ENCODE measurements around the gene SSRP1.

GRCh38 chr11:57300785-57301184 lies 34.9 kb downstream of the SSRP1 start:
- TF ChIP-seq CTCF (IDR thresholded peaks at IDR 0.05) (no peak), POLR2A (IDR thresholded peaks at IDR 0.05) (no peak)

Data from adrenal gland (tissue), 5 donors.